ENCODE results near the gene TMEM120A.

DNA sequence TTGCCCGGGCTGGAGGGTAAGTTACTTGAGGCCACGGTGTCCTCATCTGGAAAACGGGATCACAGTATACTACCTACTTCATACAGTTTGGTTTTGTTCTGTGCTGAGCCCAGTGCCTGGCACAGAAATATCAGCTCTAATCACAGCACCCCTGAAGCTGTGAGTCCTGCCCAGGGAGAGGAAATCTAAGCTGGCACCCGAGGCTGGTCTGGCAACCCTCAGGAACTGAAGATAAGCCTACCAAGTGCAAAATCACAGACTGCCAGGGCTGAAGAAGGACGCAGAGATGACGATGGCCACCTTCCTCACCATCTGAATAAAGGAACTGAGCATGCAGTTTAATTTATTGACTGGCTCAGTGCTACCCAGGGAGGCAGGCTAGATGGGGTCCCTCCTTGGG lies 7.7 kb upstream of the TMEM120A start:
- no peak for TF ChIP-seq RAD21 (IDR thresholded peaks at IDR 0.05; ENCODE audit: low read length)
- TF ChIP-seq TAF1 (IDR thresholded peaks at IDR 0.05; ENCODE audit: borderline replicate concordance, low read depth, low read length), result no peak

Data from SK-N-SH (cell line).